ENCODE data around the gene MARVELD2.
"Not testable (repeated sequence)": the region's sequence is repeated elsewhere in the genome, so short reads cannot be mapped to it uniquely, and the experiment has no call there.

DNA sequence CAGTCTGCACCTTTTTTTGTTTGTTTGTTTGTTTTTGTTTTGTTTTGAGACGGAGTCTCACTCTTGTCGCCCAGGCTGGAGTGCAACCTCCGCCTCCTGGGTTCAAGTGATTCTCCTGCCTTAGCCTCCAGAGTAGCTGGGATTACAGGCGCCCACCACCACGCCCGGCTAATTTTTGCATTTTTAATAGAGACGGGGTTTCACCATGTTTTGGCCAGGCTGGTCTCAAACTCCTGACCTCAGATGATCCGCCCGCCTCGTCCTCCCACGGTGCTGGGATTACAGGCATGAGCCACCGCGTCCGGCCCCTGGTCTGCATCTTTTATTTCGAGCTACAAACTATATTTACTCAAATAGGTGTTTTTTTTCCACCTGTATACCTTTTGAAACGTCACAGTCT is 44.6 kb upstream of the MARVELD2 start:
- TF ChIP-seq CTCF (IDR thresholded peaks at IDR 0.05; ENCODE audit: low read depth, low read length); EZH2phosphoT487 (IDR thresholded peaks at IDR 0.05; ENCODE audit: low read depth): not testable (repeated sequence)
